ENCODE results near the gene HDAC9. TPM values are rescaled to one million over a fixed set of nuclear protein-coding genes. Genes with fewer than 3 reads are reported as not detected.

HDAC9 gene
- total and polyA plus RNA-seq, 4 donors, result 2.2 to 41.0 (median 4.1) TPM

GRCh38 chr7:19051767-19052375 lies 556.3 kb downstream of the HDAC9 start:
- WGBS, 2 donors, result 67 to 68% methylated on average over 7 of the region's 7 CpGs

More at GRCh38 chr7:19051767-19052375, 556.3 kb downstream of the HDAC9 start:
- Histone ChIP-seq H3K27me3 (ENCODE audit: control insufficient read depth in 3 of 3, insufficient read depth in 3 of 3, low read length in 2 of 3) (no peaks in the 10 kb centered on the region), H3K4me1 (ENCODE audit: control insufficient read depth in 5 of 5, insufficient read depth in 5 of 5, low read length in 5 of 5) (no peaks in the 10 kb centered on the region), H3K9me3 (ENCODE audit: control insufficient read depth in 4 of 4, insufficient read depth in 3 of 4, low read length in 3 of 4) (peaks cover 0 to 3% (median 0%) of the 10 kb centered on the region in 4 donors), H3K27ac (ENCODE audit: low read depth in 1 of 2, low read length in 1 of 2) (no peak overlapping the region), H3K36me3 (ENCODE audit: control insufficient read depth in 4 of 4, insufficient read depth in 4 of 4, low read length in 4 of 4) (no peaks in the 10 kb centered on the region), H3K9ac (ENCODE audit: insufficient read depth in 1 of 2, low read length in 2 of 2) (no peak overlapping the region), H3K4me3 (no peak overlapping the region)
- peak; percentile 11 for TF ChIP-seq CTCF (IDR thresholded peaks at IDR 0.05; ENCODE audit: control extremely low read depth, extremely low read depth)
- ATAC-seq (ENCODE audit: insufficient read depth, low FRiP score), result no peak
- DNase-seq, result peak in 2 of 3 donors; percentile 2 to 5

Small RNA genes lying within 50 kb of the gene (small RNA-seq; reads per million reads assigned to genes)
- not detected for gene RN7SKP266 (ENCODE audit: low replicate concordance)
